WTC11 (cell line): ENCODE measurements around the gene PITPNM1.
A peak's percentile ranks its signal among the peaks of the same experiment; 100 is the strongest.

Source experiments
- ATF2 ChIP-seq: sonication (generic); formaldehyde crosslinking; IDR thresholded peaks from 2 replicates; pipeline ENCODE4 v1.8.1; 2022; ENCODE audit warnings: low read depth, missing genetic modification reagents, borderline replicate concordance
- CTCF ChIP-seq: fragments of 200-600 bp; IDR thresholded peaks from 2 replicates; pipeline ENCODE4 v1.8.0; 2022; ENCODE audit warnings: antibody characterized with exemption
- ETV6 ChIP-seq: sonication (generic); formaldehyde crosslinking; IDR thresholded peaks from 2 replicates; pipeline ENCODE4 v1.8.1; 2022; ENCODE audit warnings: mild to moderate bottlenecking, missing genetic modification reagents
- JAZF1 ChIP-seq: fragments of 250-450 bp; sonication (Bioruptor Pico); IDR thresholded peaks from 2 replicates; pipeline ENCODE4 v1.9.0; 2021; ENCODE audit warnings: moderate library complexity, mild to moderate bottlenecking, inconsistent platforms
- TCF7 ChIP-seq: sonication (generic); formaldehyde crosslinking; IDR thresholded peaks from 2 replicates; pipeline ENCODE4 v1.8.0; 2022; ENCODE audit warnings: mild to moderate bottlenecking, low read depth, missing genetic modification reagents, moderate library complexity
- USF2 ChIP-seq: sonication (generic); formaldehyde crosslinking; IDR thresholded peaks from 2 replicates; pipeline ENCODE4 v1.8.1; 2023; ENCODE audit warnings: mild to moderate bottlenecking, missing genetic modification reagents, moderate library complexity
- ZBTB21 ChIP-seq: sonication (generic); formaldehyde crosslinking; IDR thresholded peaks from 2 replicates; pipeline ENCODE4 v1.8.1; 2023; ENCODE audit warnings: mild to moderate bottlenecking, missing genetic modification reagents, borderline replicate concordance
- ZBTB43 ChIP-seq: sonication (generic); formaldehyde crosslinking; IDR thresholded peaks from 2 replicates; pipeline ENCODE4 v1.8.1; 2023; ENCODE audit warnings: mild to moderate bottlenecking, missing genetic modification reagents

- TF ChIP-seq CTCF (no peak), ATF2 (CRISPR knock-in tag) (no peak), ZBTB21 (CRISPR knock-in tag) (no peak), TCF7 (CRISPR knock-in tag) (no peak), JAZF1 (no peak), ZBTB43 (no peak), ETV6 (CRISPR knock-in tag) (no peak), USF2 (CRISPR knock-in tag) (peak; percentile 90)
These were observed 40.6 kb downstream of the PITPNM1 start for GRCh38 chr11:67464411-67465188.
